GM10847 (cell line): ENCODE data around the gene THBD.

Experiments
- POLR2A ChIP-seq: IDR thresholded peaks from 2 replicates; pipeline ENCODE4 v1.6.1; 2011; ENCODE audit not compliant: insufficient read length; ENCODE audit errors: extremely low read depth

The THBD gene

GRCh38 chr20:23074052-23074451 is 24.6 kb upstream of the THBD start:
- TF ChIP-seq POLR2A: no peak

- no peak for TF ChIP-seq POLR2A
These were observed 23.6 kb upstream of the THBD start for GRCh38 chr20:23072892-23073586.

DNA sequence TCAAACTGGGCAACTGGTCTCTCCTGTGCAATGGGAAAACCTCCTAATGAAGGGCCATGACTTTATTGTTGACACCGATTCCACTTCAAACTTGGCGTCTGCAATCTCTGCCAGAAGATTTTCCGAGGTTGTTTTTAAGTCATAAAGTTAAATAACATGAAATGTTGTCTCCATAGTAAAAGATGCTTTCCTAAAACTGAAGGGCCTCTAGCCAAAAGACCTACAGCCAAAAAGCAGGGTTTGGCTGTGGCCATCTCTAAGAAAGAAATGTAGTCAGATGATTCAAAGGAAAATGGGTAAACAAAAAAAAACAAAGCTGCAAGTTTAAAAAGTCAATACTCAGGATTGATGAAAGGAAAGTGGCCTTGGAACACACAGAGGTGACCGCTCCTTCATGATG is 22.5 kb upstream of the THBD start:
- no peak for TF ChIP-seq POLR2A

DNA sequence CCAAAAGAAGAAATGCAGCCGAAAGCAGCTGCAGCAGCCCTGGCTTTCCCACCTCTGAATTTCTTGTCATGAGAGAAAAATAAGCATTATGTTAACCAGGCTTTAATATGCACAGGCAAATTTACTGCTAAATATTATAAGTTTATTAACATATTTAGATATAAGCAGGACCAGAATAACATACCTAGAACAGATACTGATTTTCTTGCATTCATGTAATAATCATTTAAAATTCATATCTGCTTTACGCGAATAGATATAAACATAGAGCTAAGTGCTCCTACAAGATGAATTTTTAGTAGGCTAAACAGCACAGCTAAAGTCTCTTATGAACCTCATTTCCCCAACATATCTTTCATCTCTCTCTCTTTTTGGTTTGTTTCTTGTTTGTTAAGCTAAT is 21.9 kb upstream of the THBD start:
- no peak for TF ChIP-seq POLR2A

GRCh38 chr20:23069108-23069507 is 19.6 kb upstream of the THBD start:
- no peak for TF ChIP-seq POLR2A

DNA sequence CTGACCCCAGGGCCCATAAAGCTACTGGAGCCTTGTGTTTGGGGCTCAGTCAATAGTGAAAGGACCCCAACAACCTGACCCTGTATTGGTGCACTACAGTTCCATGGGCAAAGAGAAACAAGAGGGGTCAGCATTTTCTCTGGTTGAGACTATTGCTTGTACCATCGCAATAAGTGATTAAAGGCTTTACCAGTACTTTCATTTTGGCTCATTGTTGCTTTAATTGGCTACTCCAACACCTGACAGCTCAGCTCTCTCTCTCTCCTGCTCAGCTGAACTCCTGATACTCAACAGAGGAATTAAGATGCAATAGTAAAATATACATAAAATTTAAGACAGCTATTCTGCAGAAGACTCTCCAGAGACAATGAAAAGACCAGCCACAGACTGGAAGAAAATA is 18.8 kb upstream of the THBD start:
- TF ChIP-seq POLR2A: no peak

GRCh38 chr20:23066772-23067171 is 17.3 kb upstream of the THBD start:
- TF ChIP-seq POLR2A: no peak

GRCh38 chr20:23065266-23066201 is 16.1 kb upstream of the THBD start:
- TF ChIP-seq POLR2A: no peak

GRCh38 chr20:23063581-23063980 is 14.1 kb upstream of the THBD start:
- TF ChIP-seq POLR2A: no peak

DNA sequence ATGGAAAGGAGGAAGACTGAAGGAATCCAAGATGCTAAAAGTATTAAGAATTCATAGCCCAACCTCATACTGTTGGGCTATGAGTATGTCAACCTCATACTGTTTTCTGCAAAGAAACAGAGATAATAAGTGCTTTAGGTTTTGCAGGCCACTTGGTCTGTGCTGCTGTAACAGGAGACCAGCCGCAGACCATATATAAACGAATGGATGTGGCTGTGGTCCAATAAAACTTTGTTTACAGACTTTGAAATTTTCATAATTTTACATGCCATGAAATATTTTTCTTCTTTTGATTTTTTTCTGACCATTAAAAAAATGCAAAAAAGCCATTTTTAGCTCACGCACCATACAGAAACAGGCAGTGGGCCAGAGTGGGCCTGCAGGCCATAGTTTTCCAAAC is 13.7 kb upstream of the THBD start:
- TF ChIP-seq POLR2A: no peak

GRCh38 chr20:23062632-23063031 is 13.2 kb upstream of the THBD start:
- TF ChIP-seq POLR2A: no peak

- TF ChIP-seq POLR2A: no peak
These were observed 12.5 kb upstream of the THBD start for GRCh38 chr20:23061734-23062561.

- TF ChIP-seq POLR2A: no peak
These were observed 11.8 kb upstream of the THBD start for GRCh38 chr20:23061262-23061661.

GRCh38 chr20:23060629-23061028 is 11.2 kb upstream of the THBD start:
- TF ChIP-seq POLR2A: no peak

GRCh38 chr20:23059846-23060245 is 10.4 kb upstream of the THBD start:
- TF ChIP-seq POLR2A: no peak
